Measurements from ENCODE around the gene ZBTB2. TPM values are rescaled to one million over a fixed set of nuclear protein-coding genes. Genes with fewer than 3 reads are reported as not detected.

Gene ZBTB2
- total and polyA plus RNA-seq, 2 donors (not counting 3 experiments of a cell fraction or from before 2014, with no cell fraction given), result 11.8 to 13.1 TPM

DNA sequence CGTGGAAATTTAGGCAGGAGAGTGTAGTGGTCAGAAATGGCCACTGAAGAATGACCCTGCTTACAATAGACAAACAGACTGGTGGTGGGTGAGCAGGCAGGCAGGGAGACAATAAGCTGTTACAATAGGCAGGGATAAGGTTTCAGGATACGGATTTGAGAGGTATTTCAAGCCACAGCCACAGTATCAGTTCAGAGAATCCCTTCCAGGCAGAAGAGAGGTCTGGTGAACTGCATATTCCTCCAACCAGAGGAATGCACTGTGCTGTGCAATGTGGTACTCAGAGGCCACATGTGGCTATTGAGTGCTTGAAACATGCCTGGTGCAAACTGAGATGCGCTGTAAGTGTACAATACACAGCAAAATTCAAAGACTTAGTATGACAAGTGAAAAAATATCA is 40.0 kb upstream of the ZBTB2 start:
- CTCF ChIA-PET, result no interaction called here

More for the DNA sequence above, 40.0 kb upstream of the ZBTB2 start:
- Histone ChIP-seq H3K9me1 (replicated peaks; ENCODE audit: control insufficient read depth, extremely low read depth, insufficient read depth, low read length) (no peaks in the 10 kb centered on the region), H2AFZ (ENCODE audit: low read depth, low read length) (no peak overlapping the region), H4K20me1 (replicated peaks; ENCODE audit: control insufficient read depth, extremely low read depth, insufficient read depth, low read length) (no peaks in the 10 kb centered on the region), H3K4me2 (ENCODE audit: insufficient read depth, low read length) (no peak overlapping the region), H3K27ac (ENCODE audit: insufficient read depth, low read depth, low read length) (no peak overlapping the region), H3K36me3 (ENCODE audit: control insufficient read depth in 2 of 2, extremely low read depth in 1 of 2, insufficient read depth in 2 of 2, low read length in 2 of 2) (peaks cover 3 to 8% of the 10 kb centered on the region in 2 experiments), H3K9ac (replicated peaks; ENCODE audit: extremely low read depth, insufficient read depth, low read length) (no peak overlapping the region), H3K9me3 (replicated peaks; ENCODE audit: control insufficient read depth, insufficient read depth, low read length) (no peaks in the 10 kb centered on the region), H3K79me2 (ENCODE audit: control insufficient read depth, insufficient read depth, low read length) (no peaks in the 10 kb centered on the region), H3K27me3 (ENCODE audit: control insufficient read depth in 2 of 2, insufficient read depth in 2 of 2, low read length in 2 of 2) (no peaks in the 10 kb centered on the region), H3K4me3 (replicated peaks in 1 of 3; ENCODE audit: insufficient read depth in 1 of 3, low read depth in 1 of 3, low read length in 3 of 3) (no peak overlapping the region), H3K4me1 (ENCODE audit: control insufficient read depth, extremely low read depth, insufficient read depth, low read length) (no peaks in the 10 kb centered on the region)
- intact Hi-C loops (cut with micrococcal nuclease) (no loop called here), dilution Hi-C loops (cut with MboI; ENCODE audit: extremely low pct_ligation_motif_present, low sequenced_read_pairs) (no loop called here)
- TF ChIP-seq JUN (IDR thresholded peaks at IDR 0.05; ENCODE audit: borderline replicate concordance, insufficient read depth, insufficient read length, low read depth) (no peak), GATA2 (IDR thresholded peaks at IDR 0.05; ENCODE audit: insufficient read depth, insufficient read length, low read depth, low read length) (no peak), POLR2AphosphoS5 (IDR thresholded peaks at IDR 0.05; ENCODE audit: insufficient read depth, low read depth, low read length) (no peak), MYC (IDR thresholded peaks at IDR 0.05; ENCODE audit: low read depth, low read length) (no peak), FOS (IDR thresholded peaks at IDR 0.05; ENCODE audit: borderline replicate concordance, insufficient read depth, low read length) (no peak), POLR2A (IDR thresholded peaks at IDR 0.05; ENCODE audit: low read depth, low read length) (no peak), EZH2 (IDR thresholded peaks at IDR 0.05; ENCODE audit: borderline replicate concordance, low read depth, low read length, severe bottlenecking) (no peak)
- TF ChIP-seq, protein P1, sequence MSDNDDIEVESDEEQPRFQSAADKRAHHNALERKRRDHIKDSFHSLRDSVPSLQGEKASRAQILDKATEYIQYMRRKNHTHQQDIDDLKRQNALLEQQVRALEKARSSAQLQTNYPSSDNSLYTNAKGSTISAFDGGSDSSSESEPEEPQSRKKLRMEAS (IDR thresholded peaks at IDR 0.05; ENCODE audit: insufficient read depth, insufficient read length), result no peak
- TF ChIP-seq, protein P2, sequence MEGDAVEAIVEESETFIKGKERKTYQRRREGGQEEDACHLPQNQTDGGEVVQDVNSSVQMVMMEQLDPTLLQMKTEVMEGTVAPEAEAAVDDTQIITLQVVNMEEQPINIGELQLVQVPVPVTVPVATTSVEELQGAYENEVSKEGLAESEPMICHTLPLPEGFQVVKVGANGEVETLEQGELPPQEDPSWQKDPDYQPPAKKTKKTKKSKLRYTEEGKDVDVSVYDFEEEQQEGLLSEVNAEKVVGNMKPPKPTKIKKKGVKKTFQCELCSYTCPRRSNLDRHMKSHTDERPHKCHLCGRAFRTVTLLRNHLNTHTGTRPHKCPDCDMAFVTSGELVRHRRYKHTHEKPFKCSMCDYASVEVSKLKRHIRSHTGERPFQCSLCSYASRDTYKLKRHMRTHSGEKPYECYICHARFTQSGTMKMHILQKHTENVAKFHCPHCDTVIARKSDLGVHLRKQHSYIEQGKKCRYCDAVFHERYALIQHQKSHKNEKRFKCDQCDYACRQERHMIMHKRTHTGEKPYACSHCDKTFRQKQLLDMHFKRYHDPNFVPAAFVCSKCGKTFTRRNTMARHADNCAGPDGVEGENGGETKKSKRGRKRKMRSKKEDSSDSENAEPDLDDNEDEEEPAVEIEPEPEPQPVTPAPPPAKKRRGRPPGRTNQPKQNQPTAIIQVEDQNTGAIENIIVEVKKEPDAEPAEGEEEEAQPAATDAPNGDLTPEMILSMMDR (IDR thresholded peaks at IDR 0.05; ENCODE audit: extremely low read depth in 1 of 2, insufficient read depth in 1 of 2, low read depth in 1 of 2, low read length in 2 of 2), result no peak
- no peak for FAIRE-seq
- no peak for DNase-seq (ENCODE audit: low read depth, low spot score)
- POLR2A ChIA-PET, result no interaction called here
- no TSS peak for BruUV-seq (replicated peaks)
